HepG2 (cell line): ENCODE measurements around the gene NFATC3. TPM values are rescaled to one million over a fixed set of nuclear protein-coding genes. Genes with fewer than 3 reads are reported as not detected.
A peak's percentile ranks its signal among the peaks of the same experiment; 100 is the strongest.

ENCODE experiments used
- AHR ChIP-seq: IDR thresholded peaks from 2 replicates; pipeline ENCODE4 v1.6.1; 2018; ENCODE audit warnings: missing genetic modification reagents, missing compliant biosample characterization
- DDIT3 ChIP-seq: sonication (generic); formaldehyde crosslinking; IDR thresholded peaks from 2 replicates; pipeline ENCODE4 v1.4.0; 2020; ENCODE audit warnings: mild to moderate bottlenecking, missing genetic modification reagents
- DMTF1 ChIP-seq: sonication (generic); formaldehyde crosslinking; IDR thresholded peaks from 2 replicates; pipeline ENCODE4 v1.4.0; 2020; ENCODE audit warnings: mild to moderate bottlenecking, missing genetic modification reagents
- ESRRA ChIP-seq: sonication (generic); formaldehyde crosslinking; IDR thresholded peaks from 2 replicates; pipeline ENCODE4 v1.5.1; 2020; ENCODE audit warnings: mild to moderate bottlenecking, low read depth, missing genetic modification reagents
- FOXM1 ChIP-seq: sonication (generic); formaldehyde crosslinking; IDR thresholded peaks from 2 replicates; pipeline ENCODE4 v1.5.0; 2020; ENCODE audit warnings: missing genetic modification reagents
- HES4 ChIP-seq: sonication (generic); formaldehyde crosslinking; IDR thresholded peaks from 2 replicates; pipeline ENCODE4 v1.9.0; 2021; ENCODE audit warnings: mild to moderate bottlenecking, missing genetic modification reagents, borderline replicate concordance
- JDP2 ChIP-seq: sonication (generic); formaldehyde crosslinking; IDR thresholded peaks from 2 replicates; pipeline ENCODE4 v1.8.1; 2022; ENCODE audit warnings: missing genetic modification reagents, borderline replicate concordance
- KMT2A ChIP-seq: sonication (generic); formaldehyde crosslinking; IDR thresholded peaks from 2 replicates; pipeline ENCODE4 v1.4.0; 2020; ENCODE audit warnings: missing genetic modification reagents
- MED8 ChIP-seq: sonication (generic); formaldehyde crosslinking; IDR thresholded peaks from 2 replicates; pipeline ENCODE4 v1.8.1; 2023; ENCODE audit warnings: mild to moderate bottlenecking, missing genetic modification reagents; ENCODE audit not compliant: insufficient replicate concordance
- MTF1 ChIP-seq: sonication (generic); formaldehyde crosslinking; IDR thresholded peaks from 2 replicates; pipeline ENCODE4 v1.5.0; 2020; ENCODE audit warnings: missing genetic modification reagents
- MXD1 ChIP-seq: sonication (generic); formaldehyde crosslinking; IDR thresholded peaks from 2 replicates; pipeline ENCODE4 v1.4.0; 2020; ENCODE audit warnings: mild to moderate bottlenecking, missing genetic modification reagents
- NONO ChIP-seq, 2 experiments: fragments of 450-650 bp in 1 of 2; sonication (generic) in 1 of 2; formaldehyde crosslinking in 1 of 2; IDR thresholded peaks in 1 of 2; conservative IDR thresholded peaks in 1 of 2; 2 replicates each; pipeline versions ENCODE4 v1.6.1 to v1.8.0; 2017 to 2022; ENCODE audit warnings: mild to moderate bottlenecking in 1 of 2, missing genetic modification reagents in 1 of 2, moderate library complexity in 1 of 2
- RERE ChIP-seq: IDR thresholded peaks from 2 replicates; pipeline ENCODE4 v1.6.1; 2016; ENCODE audit warnings: low read depth, missing genetic modification reagents, missing compliant biosample characterization
- SPEN ChIP-seq: sonication (generic); formaldehyde crosslinking; IDR thresholded peaks from 2 replicates; pipeline ENCODE4 v1.5.1; 2020; ENCODE audit warnings: low read depth, mild to moderate bottlenecking, missing genetic modification reagents
- TBX2 ChIP-seq: sonication (generic); formaldehyde crosslinking; IDR thresholded peaks from 2 replicates; pipeline ENCODE4 v1.5.0; 2020; ENCODE audit warnings: missing genetic modification reagents, mild to moderate bottlenecking, borderline replicate concordance
- ZFP36L1 ChIP-seq: sonication (generic); formaldehyde crosslinking; IDR thresholded peaks from 2 replicates; pipeline ENCODE4 v1.8.0; 2022; ENCODE audit warnings: mild to moderate bottlenecking, missing genetic modification reagents, moderate library complexity
- ZFP90 ChIP-seq: sonication (generic); formaldehyde crosslinking; IDR thresholded peaks from 2 replicates; pipeline ENCODE4 v1.8.0; 2022; ENCODE audit warnings: missing genetic modification reagents, mild to moderate bottlenecking, inconsistent platforms, borderline replicate concordance
- ZNF747 ChIP-seq: sonication (generic); formaldehyde crosslinking; IDR thresholded peaks from 2 replicates; pipeline ENCODE4 v1.8.1; 2023; ENCODE audit warnings: missing genetic modification reagents, mild to moderate bottlenecking, borderline replicate concordance
- polyA plus RNA-seq, 8 experiments: library from polyadenylated mRNA; depleted of rRNA in 3 of 8; stranded (reverse) in 7 of 8; unstranded in 1 of 8; fragments of >200 nt; fragmentation: Illumina TruSeq in 4 of 8; extraction: Trizol in 4 of 8; gene quantifications; 2 replicates each; pipeline versions ENCODE4 v1.2.1 to v1.2.3, GENCODE V29; 2011 to 2016; ENCODE audit warnings: low read depth in 4 of 8, missing spikeins in 1 of 8, mixed read lengths in 1 of 8; ENCODE audit not compliant: insufficient read depth in 1 of 8
- total RNA-seq, 5 experiments: library from RNA; depleted of rRNA; stranded (reverse); fragments of >200 nt; fragmentation: Illumina TruSeq; extraction: Trizol; gene quantifications; 2 replicates each; pipeline ENCODE4 v1.2.3, GENCODE V29; 2016; ENCODE audit warnings: low read depth in 1 of 5

NFATC3 gene
- total and polyA plus RNA-seq, 2 of the 13 experiments (the other 11 are each of a cell fraction or from before 2014, with no cell fraction given): 52.6 to 62.7 TPM

- TF ChIP-seq HES4 (CRISPR knock-in tag): no peak
- peak; percentile 87 for TF ChIP-seq RERE (CRISPR knock-in tag)
- TF ChIP-seq ZNF747 (CRISPR knock-in tag): no peak
- TF ChIP-seq NONO (IDR thresholded peaks at IDR 0.05): no peak
- peak; percentile 73 for TF ChIP-seq NONO (CRISPR knock-in tag; conservative IDR thresholded peaks at IDR 0.05)
- TF ChIP-seq FOXM1 (CRISPR knock-in tag): no peak
- peak; percentile 42; the same call in 1 of the 2 replicates for TF ChIP-seq TBX2 (CRISPR knock-in tag)
- TF ChIP-seq ESRRA (CRISPR knock-in tag): peak; percentile 71
- TF ChIP-seq ZFP90 (CRISPR knock-in tag): no peak
- TF ChIP-seq MTF1 (CRISPR knock-in tag): no peak
- no peak for TF ChIP-seq DMTF1 (CRISPR knock-in tag)
- TF ChIP-seq AHR: no peak
- peak; percentile 53 for TF ChIP-seq MED8 (CRISPR knock-in tag)
- peak; percentile 74; the same call in 1 of the 2 replicates for TF ChIP-seq DDIT3
- no peak for TF ChIP-seq SPEN (CRISPR knock-in tag)
- TF ChIP-seq JDP2 (CRISPR knock-in tag): no peak
- TF ChIP-seq KMT2A (CRISPR knock-in tag): peak; percentile 31; the same call in 1 of the 2 replicates
- no peak for TF ChIP-seq MXD1
- TF ChIP-seq ZFP36L1 (CRISPR knock-in tag): peak; percentile 78; the same call in 1 of the 2 replicates
These were observed 28.0 kb downstream of the NFATC3 start (continued) for GRCh38 chr16:68113059-68113761.
